OCI-LY1 (cell line): Measurements from ENCODE around the gene SGMS2.

ENCODE experiments used
- H2AFZ ChIP-seq: fragments of 200-600 bp; sonication (generic), shearing (Covaris generic); 2 replicates; pipeline ENCODE4 v1.6.0; 2014; ENCODE audit warnings: antibody characterized with exemption, mild to moderate bottlenecking, low read length
- H3F3A ChIP-seq: fragments of 200-600 bp; sonication (generic), shearing (Covaris generic); 2 replicates; pipeline ENCODE4 v1.6.0; 2014; ENCODE audit warnings: mild to moderate bottlenecking, antibody characterized with exemption, low read length, moderate library complexity; ENCODE audit not compliant: insufficient read depth
- H3K27ac ChIP-seq: fragments of 200-600 bp; sonication (generic); 2 replicates; pipeline ENCODE4 v1.5.1; 2014; ENCODE audit warnings: low read length, mixed run types, mild to moderate bottlenecking, low read depth; ENCODE audit not compliant: poor library complexity, severe bottlenecking
- H3K27me3 ChIP-seq: fragments of 200-600 bp; sonication (generic); 2 replicates; pipeline ENCODE4 v1.6.0; 2014; ENCODE audit warnings: antibody characterized with exemption, mild to moderate bottlenecking, low read length, moderate library complexity; ENCODE audit not compliant: insufficient read depth
- H3K36me3 ChIP-seq: fragments of 200-600 bp; sonication (generic); 2 replicates; pipeline ENCODE4 v1.6.1; 2014; ENCODE audit warnings: mild to moderate bottlenecking, antibody characterized with exemption, low read length, moderate library complexity, mixed read lengths; ENCODE audit not compliant: insufficient read depth
- H3K4me1 ChIP-seq: fragments of 200-600 bp; sonication (generic); 2 replicates; pipeline ENCODE4 v1.5.1; 2014; ENCODE audit warnings: mild to moderate bottlenecking, low read length, moderate library complexity; ENCODE audit not compliant: insufficient read depth, severe bottlenecking
- H3K4me2 ChIP-seq: fragments of 200-600 bp; sonication (generic), shearing (Covaris generic); 2 replicates; pipeline ENCODE4 v1.6.1; 2014; ENCODE audit warnings: low read length
- H3K4me3 ChIP-seq: fragments of 200-600 bp; sonication (generic); 2 replicates; pipeline ENCODE4 v1.5.1; 2014; ENCODE audit warnings: low read length, low read depth, mild to moderate bottlenecking, mixed read lengths; ENCODE audit not compliant: poor library complexity, severe bottlenecking
- H3K79me2 ChIP-seq: fragments of 200-600 bp; shearing (Covaris generic); 2 replicates; pipeline ENCODE4 v1.6.1; 2016; ENCODE audit warnings: mixed run types, low read length, mixed read lengths; ENCODE audit not compliant: insufficient read depth
- H3K9ac ChIP-seq: fragments of 200-600 bp; sonication (generic), shearing (Covaris generic); 2 replicates; pipeline ENCODE4 v1.6.1; 2014; ENCODE audit warnings: mild to moderate bottlenecking, low read length, mixed read lengths
- H3K9me2 ChIP-seq: fragments of 200-600 bp; sonication (generic), shearing (Covaris generic); 2 replicates; pipeline ENCODE4 v1.6.1; 2014; ENCODE audit warnings: low read depth, mild to moderate bottlenecking, low read length, mixed read lengths
- H3K9me3 ChIP-seq: fragments of 200-600 bp; shearing (Covaris generic); 2 replicates; pipeline ENCODE4 v1.6.1; 2014; ENCODE audit warnings: low read length, mixed read lengths
- H4K20me1 ChIP-seq: fragments of 200-600 bp; sonication (generic), shearing (Covaris generic); 2 replicates; pipeline ENCODE4 v1.6.0; 2016; ENCODE audit warnings: mild to moderate bottlenecking, low read length; ENCODE audit not compliant: insufficient read depth
- EZH2 ChIP-seq: fragments of 200-600 bp; sonication (generic), shearing (Covaris generic); IDR thresholded peaks from 2 replicates; pipeline ENCODE4 v1.8.0; 2017; ENCODE audit warnings: borderline replicate concordance, mixed run types, mild to moderate bottlenecking, antibody characterized with exemption, low read length, moderate library complexity, mixed read lengths
- TF ChIP-seq, protein P1 (sequence below): fragments of 200-600 bp; sonication (generic), shearing (Covaris generic); IDR thresholded peaks from 2 replicates; pipeline ENCODE4 v1.5.1; 2017; ENCODE audit warnings: mild to moderate bottlenecking, antibody characterized with exemption, low read length, moderate library complexity, mixed read lengths

The SGMS2 gene

DNA sequence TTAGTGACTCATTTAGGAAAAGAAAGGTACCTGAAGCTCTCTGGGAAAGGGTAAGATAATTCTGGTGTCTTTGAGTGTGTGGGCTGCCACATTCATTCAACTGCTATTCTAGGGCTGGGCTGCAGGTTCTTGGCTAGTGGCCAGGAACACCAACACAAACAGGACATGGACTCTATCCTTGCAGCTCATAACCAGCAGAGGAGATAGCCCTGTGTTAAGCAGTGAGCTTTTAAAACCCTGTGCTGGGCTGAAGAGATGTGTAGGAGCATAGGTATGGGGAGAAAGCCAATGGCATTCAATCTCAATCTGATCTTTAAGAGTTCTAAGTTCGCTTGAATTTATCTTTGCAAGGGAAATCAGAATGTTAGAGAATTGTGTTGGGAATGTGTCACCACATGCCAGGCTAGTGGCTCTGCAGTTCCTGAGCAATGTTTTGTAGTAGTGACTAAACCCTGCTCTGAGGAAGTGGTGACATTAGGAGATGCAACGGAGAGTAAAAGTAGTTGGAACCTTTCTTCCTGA lies 39.2 kb downstream of the SGMS2 start:
- H3K9ac ChIP-seq, result no peak overlapping the region
- H4K20me1 ChIP-seq, result no peaks in the 10 kb centered on the region
- H2AFZ ChIP-seq, result no peak overlapping the region
- H3K4me1 ChIP-seq, result no peaks in the 10 kb centered on the region
- no peak overlapping the region for H3K4me3 ChIP-seq
- no peaks in the 10 kb centered on the region for H3F3A ChIP-seq
- no peak overlapping the region for H3K4me2 ChIP-seq
- no peaks in the 10 kb centered on the region for H3K79me2 ChIP-seq
- no peak for TF ChIP-seq EZH2
- TF ChIP-seq, protein P1, sequence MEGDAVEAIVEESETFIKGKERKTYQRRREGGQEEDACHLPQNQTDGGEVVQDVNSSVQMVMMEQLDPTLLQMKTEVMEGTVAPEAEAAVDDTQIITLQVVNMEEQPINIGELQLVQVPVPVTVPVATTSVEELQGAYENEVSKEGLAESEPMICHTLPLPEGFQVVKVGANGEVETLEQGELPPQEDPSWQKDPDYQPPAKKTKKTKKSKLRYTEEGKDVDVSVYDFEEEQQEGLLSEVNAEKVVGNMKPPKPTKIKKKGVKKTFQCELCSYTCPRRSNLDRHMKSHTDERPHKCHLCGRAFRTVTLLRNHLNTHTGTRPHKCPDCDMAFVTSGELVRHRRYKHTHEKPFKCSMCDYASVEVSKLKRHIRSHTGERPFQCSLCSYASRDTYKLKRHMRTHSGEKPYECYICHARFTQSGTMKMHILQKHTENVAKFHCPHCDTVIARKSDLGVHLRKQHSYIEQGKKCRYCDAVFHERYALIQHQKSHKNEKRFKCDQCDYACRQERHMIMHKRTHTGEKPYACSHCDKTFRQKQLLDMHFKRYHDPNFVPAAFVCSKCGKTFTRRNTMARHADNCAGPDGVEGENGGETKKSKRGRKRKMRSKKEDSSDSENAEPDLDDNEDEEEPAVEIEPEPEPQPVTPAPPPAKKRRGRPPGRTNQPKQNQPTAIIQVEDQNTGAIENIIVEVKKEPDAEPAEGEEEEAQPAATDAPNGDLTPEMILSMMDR, result no peak
- no peaks in the 10 kb centered on the region for H3K36me3 ChIP-seq
- no peaks in the 10 kb centered on the region for H3K9me2 ChIP-seq
- H3K27ac ChIP-seq, result no peak overlapping the region
- H3K9me3 ChIP-seq, result no peaks in the 10 kb centered on the region
- no peaks in the 10 kb centered on the region for H3K27me3 ChIP-seq

DNA sequence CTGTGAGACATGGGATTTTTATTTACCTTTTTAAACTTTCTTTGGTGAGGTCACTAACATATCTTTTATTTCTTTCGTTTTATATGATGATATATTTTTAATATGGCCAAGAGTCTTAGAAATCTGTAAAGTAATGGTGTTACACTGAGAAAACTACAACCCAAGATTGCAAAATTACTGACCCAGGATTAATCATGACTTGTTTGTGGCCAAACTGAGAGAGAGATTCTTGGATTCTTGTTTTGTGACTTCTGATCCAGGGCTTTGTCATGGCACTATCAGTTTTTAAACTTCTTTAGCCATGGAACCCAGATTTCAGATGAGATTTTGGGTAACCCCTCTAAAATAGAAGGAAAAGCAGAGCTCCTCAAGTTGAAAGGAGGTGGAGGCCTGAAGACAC lies 42.0 kb downstream of the SGMS2 start:
- Histone ChIP-seq H3K27me3 (0 out of 2 replicates have a peak, but pooled peaks cover 7% of the 10 kb centered on the region), H3K9me2 (no peaks in the 10 kb centered on the region), H3K9me3 (no peaks in the 10 kb centered on the region), H3K4me2 (no peak overlapping the region), H4K20me1 (no peaks in the 10 kb centered on the region), H3K27ac (no peak overlapping the region), H3F3A (no peaks in the 10 kb centered on the region), H3K4me1 (no peaks in the 10 kb centered on the region), H3K4me3 (no peak overlapping the region), H3K9ac (no peak overlapping the region), H2AFZ (no peak overlapping the region), H3K79me2 (no peaks in the 10 kb centered on the region), H3K36me3 (no peaks in the 10 kb centered on the region)
- TF ChIP-seq, protein P1, result no peak
- TF ChIP-seq EZH2, result no peak

DNA sequence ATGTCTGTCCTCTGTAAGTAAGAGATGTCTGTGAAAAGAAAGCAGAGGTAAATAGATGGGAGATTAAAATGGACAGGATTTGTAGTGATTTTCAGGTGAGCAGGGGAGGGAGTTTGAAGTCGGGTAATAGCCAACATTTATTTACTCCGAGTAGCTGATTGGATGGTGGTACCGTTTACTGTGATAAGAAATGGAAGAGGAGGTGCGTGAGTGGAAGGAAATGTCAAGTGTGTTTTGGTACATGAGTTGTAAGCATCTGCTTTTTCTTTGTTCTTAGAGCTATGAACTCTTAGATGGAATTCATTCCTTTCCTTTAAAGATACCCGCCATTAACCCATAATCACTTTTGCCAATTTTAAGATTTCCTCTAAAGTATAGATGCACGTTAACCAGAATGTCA lies 45.5 kb downstream of the SGMS2 start:
- no peaks in the 10 kb centered on the region for H3K36me3 ChIP-seq
- H3K9ac ChIP-seq, result no peak overlapping the region
- H3K4me3 ChIP-seq, result no peak overlapping the region
- H3K4me2 ChIP-seq, result no peak overlapping the region
- no peaks in the 10 kb centered on the region for H4K20me1 ChIP-seq
- H3K79me2 ChIP-seq, result no peaks in the 10 kb centered on the region
- H3K27ac ChIP-seq, result no peak overlapping the region
- no peaks in the 10 kb centered on the region for H3K4me1 ChIP-seq
- H3K9me3 ChIP-seq, result no peaks in the 10 kb centered on the region
- no peaks in the 10 kb centered on the region; the same call in 1 of the 2 replicates for H3F3A ChIP-seq
- no peak for TF ChIP-seq EZH2
- TF ChIP-seq, protein P1, result no peak
- H3K9me2 ChIP-seq, result no peaks in the 10 kb centered on the region
- 0 out of 2 replicates have a peak, but pooled peaks cover 13% of the 10 kb centered on the region for H3K27me3 ChIP-seq
- no peak overlapping the region for H2AFZ ChIP-seq
